OCI-LY1 (cell line): Measurements from ENCODE around the gene KBTBD13.

Experiments used
- H2AFZ ChIP-seq: fragments of 200-600 bp; sonication (generic), shearing (Covaris generic); 2 replicates; pipeline ENCODE4 v1.6.0; 2014; ENCODE audit warnings: antibody characterized with exemption, mild to moderate bottlenecking, low read length
- H3F3A ChIP-seq: fragments of 200-600 bp; sonication (generic), shearing (Covaris generic); 2 replicates; pipeline ENCODE4 v1.6.0; 2014; ENCODE audit warnings: mild to moderate bottlenecking, antibody characterized with exemption, low read length, moderate library complexity; ENCODE audit not compliant: insufficient read depth
- H3K27ac ChIP-seq: fragments of 200-600 bp; sonication (generic); 2 replicates; pipeline ENCODE4 v1.5.1; 2014; ENCODE audit warnings: low read length, mixed run types, mild to moderate bottlenecking, low read depth; ENCODE audit not compliant: poor library complexity, severe bottlenecking
- H3K27me3 ChIP-seq: fragments of 200-600 bp; sonication (generic); 2 replicates; pipeline ENCODE4 v1.6.0; 2014; ENCODE audit warnings: antibody characterized with exemption, mild to moderate bottlenecking, low read length, moderate library complexity; ENCODE audit not compliant: insufficient read depth
- H3K36me3 ChIP-seq: fragments of 200-600 bp; sonication (generic); 2 replicates; pipeline ENCODE4 v1.6.1; 2014; ENCODE audit warnings: mild to moderate bottlenecking, antibody characterized with exemption, low read length, moderate library complexity, mixed read lengths; ENCODE audit not compliant: insufficient read depth
- H3K4me1 ChIP-seq: fragments of 200-600 bp; sonication (generic); 2 replicates; pipeline ENCODE4 v1.5.1; 2014; ENCODE audit warnings: mild to moderate bottlenecking, low read length, moderate library complexity; ENCODE audit not compliant: insufficient read depth, severe bottlenecking
- H3K4me2 ChIP-seq: fragments of 200-600 bp; sonication (generic), shearing (Covaris generic); 2 replicates; pipeline ENCODE4 v1.6.1; 2014; ENCODE audit warnings: low read length
- H3K4me3 ChIP-seq: fragments of 200-600 bp; sonication (generic); 2 replicates; pipeline ENCODE4 v1.5.1; 2014; ENCODE audit warnings: low read length, low read depth, mild to moderate bottlenecking, mixed read lengths; ENCODE audit not compliant: poor library complexity, severe bottlenecking
- H3K79me2 ChIP-seq: fragments of 200-600 bp; shearing (Covaris generic); 2 replicates; pipeline ENCODE4 v1.6.1; 2016; ENCODE audit warnings: mixed run types, low read length, mixed read lengths; ENCODE audit not compliant: insufficient read depth
- H3K9ac ChIP-seq: fragments of 200-600 bp; sonication (generic), shearing (Covaris generic); 2 replicates; pipeline ENCODE4 v1.6.1; 2014; ENCODE audit warnings: mild to moderate bottlenecking, low read length, mixed read lengths
- H3K9me2 ChIP-seq: fragments of 200-600 bp; sonication (generic), shearing (Covaris generic); 2 replicates; pipeline ENCODE4 v1.6.1; 2014; ENCODE audit warnings: low read depth, mild to moderate bottlenecking, low read length, mixed read lengths
- H3K9me3 ChIP-seq: fragments of 200-600 bp; shearing (Covaris generic); 2 replicates; pipeline ENCODE4 v1.6.1; 2014; ENCODE audit warnings: low read length, mixed read lengths
- H4K20me1 ChIP-seq: fragments of 200-600 bp; sonication (generic), shearing (Covaris generic); 2 replicates; pipeline ENCODE4 v1.6.0; 2016; ENCODE audit warnings: mild to moderate bottlenecking, low read length; ENCODE audit not compliant: insufficient read depth
- CTCF ChIP-seq: fragments of 200-600 bp; sonication (generic), shearing (Covaris generic); IDR thresholded peaks from 2 replicates; pipeline ENCODE4 v1.5.1; 2017; ENCODE audit warnings: mild to moderate bottlenecking, antibody characterized with exemption, low read length, moderate library complexity, mixed read lengths
- EZH2 ChIP-seq: fragments of 200-600 bp; sonication (generic), shearing (Covaris generic); IDR thresholded peaks from 2 replicates; pipeline ENCODE4 v1.8.0; 2017; ENCODE audit warnings: borderline replicate concordance, mixed run types, mild to moderate bottlenecking, antibody characterized with exemption, low read length, moderate library complexity, mixed read lengths

KBTBD13 gene

GRCh38 chr15:65094294-65094995 lies 17.9 kb downstream of the KBTBD13 start:
- Histone ChIP-seq H3K4me2 (no peak overlapping the region), H3K9me2 (no peaks in the 10 kb centered on the region), H3K4me1 (no peaks in the 10 kb centered on the region), H3K4me3 (no peak overlapping the region), H2AFZ (no peak overlapping the region), H3F3A (no peaks in the 10 kb centered on the region), H3K79me2 (no peaks in the 10 kb centered on the region), H3K9me3 (no peaks in the 10 kb centered on the region), H3K27ac (no peak overlapping the region), H3K36me3 (peaks cover 15% of the 10 kb centered on the region; the same call in 1 of the 2 replicates), H4K20me1 (no peaks in the 10 kb centered on the region), H3K27me3 (no peaks in the 10 kb centered on the region), H3K9ac (no peak overlapping the region)
- no peak for TF ChIP-seq CTCF

- Histone ChIP-seq H3K27me3 (no peaks in the 10 kb centered on the region), H3K9me2 (no peaks in the 10 kb centered on the region), H3K79me2 (no peaks in the 10 kb centered on the region), H3K9ac (no peak overlapping the region), H2AFZ (no peak overlapping the region), H3K27ac (no peak overlapping the region), H3K9me3 (no peaks in the 10 kb centered on the region), H3K36me3 (peaks cover 19% of the 10 kb centered on the region; the same call in 1 of the 2 replicates), H4K20me1 (no peaks in the 10 kb centered on the region), H3F3A (no peaks in the 10 kb centered on the region), H3K4me3 (no peak overlapping the region), H3K4me1 (no peaks in the 10 kb centered on the region), H3K4me2 (no peak overlapping the region)
- TF ChIP-seq CTCF: no peak
- TF ChIP-seq EZH2: no peak
Measured at GRCh38 chr15:65095011-65095746, 18.6 kb downstream of the KBTBD13 start.

GRCh38 chr15:65095747-65096104 lies 19.2 kb downstream of the KBTBD13 start:
- Histone ChIP-seq H3K4me1 (no peaks in the 10 kb centered on the region), H4K20me1 (no peaks in the 10 kb centered on the region), H3K4me3 (no peak overlapping the region), H3K9me3 (no peaks in the 10 kb centered on the region), H3K9me2 (no peaks in the 10 kb centered on the region), H3K36me3 (peaks cover 19% of the 10 kb centered on the region; the same call in 1 of the 2 replicates), H3K27me3 (no peaks in the 10 kb centered on the region), H3F3A (no peaks in the 10 kb centered on the region), H3K4me2 (no peak overlapping the region), H3K9ac (no peak overlapping the region), H3K27ac (no peak overlapping the region), H2AFZ (no peak overlapping the region), H3K79me2 (no peaks in the 10 kb centered on the region)
- TF ChIP-seq EZH2 (no peak), CTCF (no peak)
